RWPE1 (cell line): ENCODE results near the gene SLC8A2.

Experiments used
- CTCF ChIA-PET: fragments of 350-600 bp; sonication (Branson Sonifier 250); formaldehyde crosslinking; extraction: SDS; loops from one replicate; lab custom pipeline; 2021; lab: Yijun Ruan, JAX
- POLR2A ChIA-PET: fragments of 400-600 bp; formaldehyde crosslinking; extraction: SDS; loops from one replicate; lab custom pipeline; 2020; ENCODE audit warnings: antibody characterized with exemption; ENCODE audit not compliant: low non-redundant PET; lab: Yijun Ruan, JAX
- DNase-seq: peaks from one replicate; pipeline ENCODE4 v3.0.0; 2012; ENCODE audit warnings: low spot score
- H3K27ac ChIP-seq: fragments of 450-650 bp; 2 replicates; pipeline ENCODE4 v1.5.1; 2017
- TF ChIP-seq, protein P1 (sequence below): fragments of 450-650 bp; conservative IDR thresholded peaks from 2 replicates; pipeline ENCODE4 v1.5.1; 2017; ENCODE audit warnings: low read depth, mild to moderate bottlenecking

SLC8A2 gene

DNA sequence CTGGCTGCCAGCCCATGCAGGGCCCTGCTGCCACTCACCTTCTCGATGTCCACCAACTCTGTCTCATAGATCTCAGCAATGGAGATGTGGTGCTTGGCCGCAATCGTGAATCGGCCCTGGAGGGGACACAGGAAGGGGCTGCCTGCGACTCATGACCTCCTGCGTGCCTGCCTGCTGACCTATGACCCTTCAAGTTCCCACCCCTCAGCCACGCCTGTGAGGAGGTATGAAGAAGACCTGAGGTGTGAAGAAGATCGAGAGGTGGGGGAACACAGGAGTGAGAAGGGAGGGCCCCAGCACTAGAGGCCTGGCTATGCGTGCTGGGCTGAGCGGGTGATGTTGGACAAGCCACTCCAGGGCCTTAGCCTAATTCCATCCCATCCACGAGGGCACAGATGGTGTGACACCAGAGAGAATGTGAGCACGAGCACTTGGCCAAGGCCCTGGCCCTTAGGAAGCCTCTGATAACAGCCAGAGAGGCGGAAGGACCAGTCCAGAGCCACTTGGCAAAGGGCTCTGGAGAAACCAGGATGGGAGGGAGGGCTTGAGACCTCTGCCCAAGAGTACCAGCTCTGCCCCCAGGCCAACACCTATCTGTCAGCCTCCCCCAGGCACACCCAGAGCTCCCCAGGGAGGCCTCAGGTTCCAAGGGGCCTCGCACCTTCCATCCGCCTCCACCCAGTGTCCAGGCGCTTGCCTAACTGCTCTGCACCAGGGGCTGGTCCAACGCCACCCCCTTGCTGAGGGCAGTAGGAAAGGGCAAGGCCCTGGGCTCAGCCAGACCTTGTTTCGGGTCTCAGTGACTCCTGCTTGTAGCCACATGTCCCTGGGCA lies 21.9 kb upstream of the SLC8A2 start:
- ChIA-PET CTCF (no interaction called here), POLR2A (interaction anchor here (0.7 kb wide), 1 partner anchor 9 kb away, joined by 8 read pairs; the partner anchor contains the start of gene KPTN)
- no peak for DNase-seq
- TF ChIP-seq, protein P1, sequence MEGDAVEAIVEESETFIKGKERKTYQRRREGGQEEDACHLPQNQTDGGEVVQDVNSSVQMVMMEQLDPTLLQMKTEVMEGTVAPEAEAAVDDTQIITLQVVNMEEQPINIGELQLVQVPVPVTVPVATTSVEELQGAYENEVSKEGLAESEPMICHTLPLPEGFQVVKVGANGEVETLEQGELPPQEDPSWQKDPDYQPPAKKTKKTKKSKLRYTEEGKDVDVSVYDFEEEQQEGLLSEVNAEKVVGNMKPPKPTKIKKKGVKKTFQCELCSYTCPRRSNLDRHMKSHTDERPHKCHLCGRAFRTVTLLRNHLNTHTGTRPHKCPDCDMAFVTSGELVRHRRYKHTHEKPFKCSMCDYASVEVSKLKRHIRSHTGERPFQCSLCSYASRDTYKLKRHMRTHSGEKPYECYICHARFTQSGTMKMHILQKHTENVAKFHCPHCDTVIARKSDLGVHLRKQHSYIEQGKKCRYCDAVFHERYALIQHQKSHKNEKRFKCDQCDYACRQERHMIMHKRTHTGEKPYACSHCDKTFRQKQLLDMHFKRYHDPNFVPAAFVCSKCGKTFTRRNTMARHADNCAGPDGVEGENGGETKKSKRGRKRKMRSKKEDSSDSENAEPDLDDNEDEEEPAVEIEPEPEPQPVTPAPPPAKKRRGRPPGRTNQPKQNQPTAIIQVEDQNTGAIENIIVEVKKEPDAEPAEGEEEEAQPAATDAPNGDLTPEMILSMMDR, result no peak
- peak overlapping the region; percentile 67 for H3K27ac ChIP-seq

DNA sequence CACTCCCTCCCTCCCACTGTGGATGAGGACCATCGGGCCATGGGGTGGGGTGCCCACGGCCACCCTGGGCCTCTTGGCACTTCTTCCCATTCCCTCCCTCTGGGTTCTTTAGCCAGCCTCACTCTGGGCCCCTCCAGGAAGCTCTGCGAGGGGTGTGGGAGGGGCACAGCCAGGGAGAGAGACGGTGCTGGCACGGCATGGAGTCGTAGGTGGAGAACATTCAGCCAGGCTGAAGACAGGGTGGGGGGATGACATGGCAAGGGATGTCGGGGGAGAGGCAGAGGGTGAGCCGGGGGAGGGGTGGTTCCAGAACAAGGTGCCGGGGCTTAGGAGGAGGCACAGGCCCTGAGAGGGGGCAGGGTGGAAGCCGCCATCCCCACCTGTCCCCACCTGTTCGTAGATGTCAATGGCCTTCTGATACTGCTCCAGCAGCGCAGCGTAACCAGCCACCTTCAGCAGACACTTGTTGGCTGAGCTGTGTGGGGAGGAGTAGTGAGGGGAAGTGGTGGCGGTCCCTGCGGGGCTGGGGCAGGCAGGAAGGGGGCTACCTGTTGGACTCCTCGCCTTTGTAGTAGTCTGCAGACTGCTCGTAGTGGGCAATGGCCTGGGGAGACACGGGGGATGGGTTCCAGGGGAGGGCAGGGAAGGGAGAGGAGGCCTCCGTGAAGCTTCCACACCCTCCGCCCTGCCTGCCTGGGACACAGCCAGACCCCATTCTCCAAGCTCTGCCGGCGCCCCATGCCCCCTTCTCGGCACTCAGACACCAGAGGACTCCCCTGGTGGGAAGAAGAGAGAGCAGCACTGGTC lies 21.1 kb upstream of the SLC8A2 start:
- TF ChIP-seq, protein P1, result no peak
- POLR2A ChIA-PET, result no interaction called here
- CTCF ChIA-PET, result no interaction called here
- H3K27ac ChIP-seq, result peak overlapping the region; percentile 67
- DNase-seq, result no peak

DNA sequence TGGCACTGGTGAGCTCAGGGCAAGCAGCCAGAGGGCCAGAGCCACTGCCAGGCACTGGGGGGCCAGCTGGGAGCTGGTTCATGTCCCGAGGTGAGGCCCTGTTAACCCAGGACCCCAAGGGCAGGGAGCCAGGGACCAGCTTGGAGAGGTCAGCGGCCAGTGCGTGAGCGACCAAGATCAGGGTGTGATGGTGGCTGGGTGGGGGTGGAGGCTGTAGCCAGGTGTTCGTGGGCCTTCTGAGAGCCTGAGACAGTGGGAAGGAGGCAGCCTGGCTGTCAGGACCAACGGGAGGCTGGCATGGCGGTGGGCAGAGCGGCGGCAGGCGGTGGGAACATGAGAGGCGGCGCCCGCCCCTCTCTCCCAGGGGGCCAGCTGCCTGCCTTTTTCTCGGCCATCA lies 20.4 kb upstream of the SLC8A2 start:
- H3K27ac ChIP-seq, result peak overlapping the region; percentile 67
- ChIA-PET CTCF (no interaction called here), POLR2A (no interaction called here)
- no peak for DNase-seq
- TF ChIP-seq, protein P1, result no peak

DNA sequence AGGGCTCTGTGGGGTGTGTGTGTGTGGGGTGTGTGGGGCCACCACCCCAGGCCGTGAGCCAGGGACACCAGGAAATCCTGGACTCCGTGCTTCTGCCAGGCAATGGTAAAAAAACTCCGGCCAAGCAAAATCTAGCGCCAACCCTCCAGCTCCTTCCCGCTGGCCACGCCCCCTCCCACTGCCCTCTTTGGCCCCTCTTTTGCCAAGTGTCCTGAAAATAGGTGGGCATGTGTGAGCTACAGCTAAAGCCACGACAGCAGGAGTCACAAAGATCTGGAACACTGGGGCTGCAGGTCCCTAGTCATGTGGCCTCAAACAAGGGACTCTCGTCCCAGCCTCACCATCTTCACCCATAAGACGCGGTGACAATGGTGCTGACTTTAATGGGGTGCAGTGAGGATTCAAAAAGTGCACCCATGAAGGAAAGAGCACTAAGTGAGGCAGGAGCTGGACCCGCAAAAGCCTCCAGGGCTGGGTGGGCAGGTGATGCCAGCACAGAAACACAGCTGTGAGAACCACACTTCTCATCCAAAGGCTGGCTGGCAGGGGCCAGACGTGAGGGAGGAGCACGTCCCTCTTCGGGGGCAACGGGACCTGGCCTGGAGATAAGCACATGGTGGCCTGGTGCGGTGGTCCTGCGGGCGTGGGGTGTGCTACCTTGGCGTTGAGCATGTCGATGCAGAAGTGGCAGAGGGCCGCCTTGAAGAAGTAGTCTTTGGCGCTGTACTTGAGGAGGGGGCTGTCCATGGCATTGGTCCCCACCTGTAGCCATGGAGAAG lies 19.9 kb upstream of the SLC8A2 start:
- DNase-seq, result no peak
- peak overlapping the region; percentile 67 for H3K27ac ChIP-seq
- CTCF ChIA-PET, result no interaction called here
- POLR2A ChIA-PET, result no interaction called here
- TF ChIP-seq, protein P1, result no peak

DNA sequence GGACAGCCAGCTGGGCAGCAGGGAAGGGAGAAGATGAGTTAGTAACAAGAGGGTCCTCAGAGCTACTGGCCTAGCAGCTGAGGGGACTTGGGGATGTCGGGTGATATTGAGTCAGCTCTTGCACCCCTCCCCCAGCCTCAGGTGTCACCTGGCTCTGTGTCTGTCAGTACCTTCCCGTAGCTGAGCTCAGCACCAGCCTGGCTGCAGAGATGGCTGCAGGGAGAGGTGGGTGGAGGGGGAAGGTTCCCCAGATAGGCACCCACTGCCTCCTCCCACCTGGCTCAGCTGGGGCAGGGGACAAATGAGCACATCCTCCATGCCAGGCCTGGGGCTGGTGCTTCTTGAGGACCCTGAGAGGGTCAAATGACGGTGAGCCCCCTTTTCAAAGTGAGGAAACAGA lies 19.2 kb upstream of the SLC8A2 start:
- H3K27ac ChIP-seq, result peak overlapping the region; percentile 67
- DNase-seq, result no peak
- ChIA-PET POLR2A (no interaction called here), CTCF (interaction anchor here (0.7 kb wide), 1 partner anchor 54 kb away, joined by 3 read pairs; no protein-coding TSS in a partner anchor)
- TF ChIP-seq, protein P1, result no peak

DNA sequence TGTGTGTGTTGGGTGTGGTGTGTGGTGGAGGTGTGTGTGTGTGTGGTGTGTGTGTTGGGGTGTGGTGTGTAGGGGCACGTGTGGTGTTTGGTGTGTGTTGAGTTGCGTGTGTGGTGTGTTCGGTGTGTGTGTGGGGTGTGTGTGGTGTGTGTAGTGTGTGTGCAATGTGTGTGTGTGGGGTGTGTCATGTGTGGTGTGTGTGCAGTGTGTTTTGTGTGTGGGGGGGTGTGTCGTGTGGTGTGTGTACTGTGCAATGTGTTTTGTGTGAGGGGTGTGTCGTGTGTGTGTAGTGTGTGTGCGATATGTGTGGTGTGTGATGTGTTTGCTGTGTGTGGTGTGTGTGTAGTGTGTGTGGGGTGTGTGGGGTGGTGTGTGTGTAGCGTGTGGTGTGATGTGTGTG lies 18.3 kb upstream of the SLC8A2 start:
- ChIA-PET POLR2A (interaction anchor here (0.6 kb wide), 1 partner anchor 208 kb away, joined by 3 read pairs; no protein-coding TSS in a partner anchor), CTCF (no interaction called here)
- H3K27ac ChIP-seq, result peak overlapping the region; percentile 67
- TF ChIP-seq, protein P1, result no peak
- DNase-seq, result no peak
